Osteocyte (in vitro differentiated cells): ENCODE measurements around the gene PTPRD. TPM values are rescaled to one million over a fixed set of nuclear protein-coding genes. Genes with fewer than 3 reads are reported as not detected.

ENCODE experiments used
- DNase-seq: peaks from one replicate; pipeline ENCODE4 v3.0.0; 2021; ENCODE audit warnings: mixed read lengths; ENCODE audit not compliant: unreplicated experiment; ENCODE audit errors: extremely low spot score
- H3K27ac Mint-ChIP-seq: one replicate; pipeline ENCODE4 v1.8.0; 2021; ENCODE audit warnings: mild to moderate bottlenecking, mixed read lengths; ENCODE audit not compliant: unreplicated experiment
- H3K27me3 Mint-ChIP-seq: one replicate; pipeline ENCODE4 v1.8.0; 2021; ENCODE audit warnings: mixed read lengths; ENCODE audit not compliant: unreplicated experiment
- H3K36me3 Mint-ChIP-seq: one replicate; pipeline ENCODE4 v1.8.0; 2021; ENCODE audit warnings: mixed read lengths; ENCODE audit not compliant: unreplicated experiment
- H3K4me1 Mint-ChIP-seq: one replicate; pipeline ENCODE4 v1.8.0; 2021; ENCODE audit warnings: mixed read lengths; ENCODE audit not compliant: unreplicated experiment
- H3K4me3 Mint-ChIP-seq: one replicate; pipeline ENCODE4 v1.8.0; 2021; ENCODE audit warnings: mild to moderate bottlenecking, moderate library complexity, mixed read lengths; ENCODE audit not compliant: unreplicated experiment
- H3K9me3 Mint-ChIP-seq: one replicate; pipeline ENCODE4 v1.8.0; 2021; ENCODE audit warnings: mixed read lengths; ENCODE audit not compliant: unreplicated experiment
- CTCF ChIP-seq: fragments of 200-600 bp; sonication (generic); IDR thresholded peaks from 2 replicates; pipeline ENCODE4 v1.5.0; 2021; ENCODE audit warnings: antibody characterized with exemption, mild to moderate bottlenecking, moderate library complexity
- total RNA-seq: library from RNA; stranded (reverse); gene quantifications from 2 replicates; pipeline ENCODE4 v1.2.1, GENCODE V29; 2021

PTPRD gene
- total RNA-seq, 1 donor from 2014 or later = 5.4 TPM

- H3K9me3 Mint-ChIP-seq = no peaks in the 10 kb centered on the region
- no peaks in the 10 kb centered on the region for H3K27me3 Mint-ChIP-seq
- H3K27ac Mint-ChIP-seq = no peak overlapping the region
- H3K36me3 Mint-ChIP-seq = no peaks in the 10 kb centered on the region
- no peak for DNase-seq
- no peak overlapping the region for H3K4me3 Mint-ChIP-seq
- no peak for TF ChIP-seq CTCF
- no peaks in the 10 kb centered on the region for H3K4me1 Mint-ChIP-seq
Observed at GRCh38 chr9:8647824-8648223, 1965.0 kb downstream of the PTPRD start.

- H3K36me3 Mint-ChIP-seq = no peaks in the 10 kb centered on the region
- no peak overlapping the region for H3K27ac Mint-ChIP-seq
- H3K4me3 Mint-ChIP-seq = no peak overlapping the region
- no peaks in the 10 kb centered on the region for H3K9me3 Mint-ChIP-seq
- no peaks in the 10 kb centered on the region for H3K27me3 Mint-ChIP-seq
- no peak for TF ChIP-seq CTCF
- H3K4me1 Mint-ChIP-seq = no peaks in the 10 kb centered on the region
- no peak for DNase-seq
Observed at GRCh38 chr9:8644571-8644970, 1968.2 kb downstream of the PTPRD start.

GRCh38 chr9:8643896-8644295, 1968.9 kb downstream of the PTPRD start:
- Mint-ChIP-seq H3K27me3 (no peaks in the 10 kb centered on the region), H3K4me3 (no peak overlapping the region), H3K4me1 (no peaks in the 10 kb centered on the region), H3K9me3 (no peaks in the 10 kb centered on the region), H3K27ac (no peak overlapping the region), H3K36me3 (no peaks in the 10 kb centered on the region)
- no peak for TF ChIP-seq CTCF
- no peak for DNase-seq

- DNase-seq = no peak
- Mint-ChIP-seq H3K27me3 (no peaks in the 10 kb centered on the region), H3K36me3 (no peaks in the 10 kb centered on the region), H3K9me3 (no peaks in the 10 kb centered on the region), H3K4me3 (no peak overlapping the region), H3K4me1 (no peaks in the 10 kb centered on the region), H3K27ac (no peak overlapping the region)
- no peak for TF ChIP-seq CTCF
Observed at GRCh38 chr9:8643464-8643863, 1969.3 kb downstream of the PTPRD start.

GRCh38 chr9:8640761-8641160, 1972.0 kb downstream of the PTPRD start:
- Mint-ChIP-seq H3K27ac (no peak overlapping the region), H3K4me3 (no peak overlapping the region), H3K9me3 (no peaks in the 10 kb centered on the region), H3K4me1 (no peaks in the 10 kb centered on the region), H3K27me3 (no peaks in the 10 kb centered on the region), H3K36me3 (no peaks in the 10 kb centered on the region)
- DNase-seq = no peak
- TF ChIP-seq CTCF = no peak
